ENCODE data around the gene UNC80. TPM values are rescaled to one million over a fixed set of nuclear protein-coding genes. Genes with fewer than 3 reads are reported as not detected.
"Not testable (repeated sequence)": the region's sequence is repeated elsewhere in the genome, so short reads cannot be mapped to it uniquely, and the experiment has no call there.

Gene UNC80
- total RNA-seq, 2 donors from 2014 or later: not detected

DNA sequence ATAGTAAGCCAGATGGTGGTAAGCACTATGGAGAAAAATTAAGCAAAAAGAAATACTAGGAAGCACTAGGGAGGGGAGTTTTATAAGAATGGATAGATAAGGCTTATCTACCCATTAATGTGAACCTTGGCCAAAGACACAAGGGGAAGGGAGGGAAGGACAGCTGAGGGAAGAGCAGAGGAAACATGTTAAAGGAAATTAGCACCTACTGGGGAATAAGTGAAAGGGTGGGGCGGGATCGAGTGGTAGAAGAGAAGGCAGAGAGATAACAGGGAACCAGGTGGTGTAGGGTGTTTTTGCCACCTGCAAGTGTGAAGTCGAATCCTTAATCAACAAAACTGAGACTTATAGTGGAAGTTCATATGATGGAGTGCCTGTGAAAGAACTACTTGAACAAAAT lies 1.7 kb downstream of the UNC80 start:
- H3K27me3 Mint-ChIP-seq (ENCODE audit: low read depth): peaks cover 21% of the 10 kb centered on the region
- no peak overlapping the region for H3K27ac Mint-ChIP-seq
- no peaks in the 10 kb centered on the region for H3K36me3 Mint-ChIP-seq (ENCODE audit: insufficient read depth in 2 of 2)

DNA sequence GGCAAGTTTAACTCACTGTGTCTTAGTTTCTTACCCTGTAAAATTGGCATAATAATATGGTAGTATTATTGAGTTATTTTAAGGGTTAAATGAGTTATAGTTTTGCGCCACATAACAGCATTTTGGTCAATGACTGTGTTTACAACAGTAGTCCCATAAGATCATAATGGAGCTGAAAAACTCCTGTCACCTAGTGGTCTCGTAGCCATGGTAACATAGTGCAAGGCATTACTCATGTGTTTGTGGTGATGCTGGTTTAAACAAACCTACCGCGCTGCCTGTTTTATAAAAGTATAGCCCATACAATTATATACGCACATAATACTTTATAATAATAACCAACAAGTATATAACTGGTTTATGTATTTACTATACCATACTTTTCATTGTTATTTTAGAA lies 15.8 kb downstream of the UNC80 start:
- no peaks in the 10 kb centered on the region for H3K9me3 Mint-ChIP-seq
- H3K4me3 Mint-ChIP-seq: no peak overlapping the region
- DNase-seq: no peak
- H3K27ac Mint-ChIP-seq: no peak overlapping the region
- no peaks in the 10 kb centered on the region for H3K27me3 Mint-ChIP-seq (ENCODE audit: low read depth)
- peaks cover 11% of the 10 kb centered on the region for H3K4me1 Mint-ChIP-seq (ENCODE audit: low read depth)
- no peak for ATAC-seq (replicated peaks in 1 of 2)
- H3K36me3 Mint-ChIP-seq (ENCODE audit: insufficient read depth in 2 of 2): no peaks in the 10 kb centered on the region

More for the DNA sequence above, 1.7 kb downstream of the UNC80 start:
- ATAC-seq (replicated peaks in 1 of 2) (no peak), DNase-seq (no peak)
- H3K4me3 Mint-ChIP-seq: no peak overlapping the region
- H3K4me1 Mint-ChIP-seq (ENCODE audit: low read depth): no peaks in the 10 kb centered on the region
- H3K9me3 Mint-ChIP-seq: no peaks in the 10 kb centered on the region

DNA sequence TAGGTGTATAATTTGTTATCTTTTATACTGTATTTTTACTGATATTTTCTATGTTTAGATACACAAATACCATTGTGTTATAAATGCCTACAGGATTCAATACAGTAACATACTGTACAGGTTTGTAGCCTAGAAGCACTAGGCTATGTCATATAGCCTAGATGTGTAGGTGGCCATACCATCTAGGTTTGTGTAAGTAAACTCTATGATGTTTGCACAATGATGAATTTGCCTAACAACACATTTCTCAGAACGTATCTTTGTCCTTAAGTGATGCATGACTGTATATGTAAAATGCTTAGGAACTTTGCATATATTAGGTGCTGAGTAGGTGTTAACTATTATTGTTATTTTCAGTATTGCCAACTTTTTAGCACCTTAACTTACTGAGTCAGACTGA lies 17.3 kb downstream of the UNC80 start:
- H3K27ac Mint-ChIP-seq: no peak overlapping the region

DNA sequence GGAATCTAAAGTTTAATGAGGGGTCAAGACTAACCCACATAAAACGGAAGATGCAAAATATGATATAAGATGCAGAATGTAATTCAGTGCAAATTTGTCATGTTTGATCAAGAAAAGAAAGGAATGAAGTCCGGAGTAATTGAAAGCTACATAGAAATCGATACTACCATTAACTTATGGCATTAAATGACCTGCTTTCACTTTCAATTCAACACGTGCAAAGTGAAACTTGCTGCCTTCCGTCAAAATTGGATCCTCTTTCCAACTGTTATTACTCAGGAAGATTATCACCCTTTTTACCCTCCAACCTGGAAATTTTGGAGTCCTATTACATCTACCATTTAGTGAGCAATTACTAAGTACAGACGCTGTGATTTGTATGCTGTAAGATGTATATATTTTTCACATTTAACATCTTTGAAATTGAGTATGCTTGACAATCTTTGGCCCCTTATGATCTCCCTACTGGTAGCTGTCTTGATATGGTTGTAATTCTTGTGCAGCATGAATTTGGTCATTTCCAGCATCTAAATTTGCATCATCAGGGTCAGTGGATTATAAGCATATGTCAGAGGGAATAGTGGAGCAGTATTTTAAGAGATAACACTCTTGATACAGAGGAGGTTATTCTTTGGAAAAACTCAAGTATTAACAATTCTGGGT lies 18.6 kb downstream of the UNC80 start:
- ATAC-seq (replicated peaks in 1 of 2): no peak
- Mint-ChIP-seq H3K4me3 (peak overlapping the region; percentile 39 to 78), H3K9me3 (no peaks in the 10 kb centered on the region)

More for the DNA sequence above, 17.3 kb downstream of the UNC80 start:
- peaks cover 11% of the 10 kb centered on the region for H3K4me1 Mint-ChIP-seq (ENCODE audit: low read depth)
- no peaks in the 10 kb centered on the region for H3K36me3 Mint-ChIP-seq (ENCODE audit: insufficient read depth in 2 of 2)
- H3K27me3 Mint-ChIP-seq (ENCODE audit: low read depth): no peaks in the 10 kb centered on the region
- no peak for DNase-seq
- H3K9me3 Mint-ChIP-seq: no peaks in the 10 kb centered on the region
- no peak for ATAC-seq (replicated peaks in 1 of 2)
- H3K4me3 Mint-ChIP-seq: no peak overlapping the region

DNA sequence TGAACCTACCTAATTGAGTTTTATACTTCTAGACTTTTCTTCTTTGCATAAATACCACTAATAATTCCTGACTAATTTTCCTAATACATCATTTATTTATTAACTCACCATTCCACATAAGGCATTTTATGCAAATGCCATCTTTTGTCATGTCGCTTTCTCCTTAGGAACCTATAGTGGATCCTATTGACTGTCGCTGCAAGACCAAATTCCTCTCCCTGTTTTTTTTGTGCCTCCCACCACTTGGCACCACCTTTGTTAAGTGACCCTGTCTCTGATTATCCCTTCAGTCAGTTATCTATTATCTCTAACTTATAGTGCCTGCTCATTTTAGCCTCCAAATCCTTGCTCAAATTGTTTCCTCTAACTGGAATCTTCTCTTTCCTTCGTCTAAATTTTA lies 19.5 kb downstream of the UNC80 start:
- no peaks in the 10 kb centered on the region for H3K9me3 Mint-ChIP-seq
- no peaks in the 10 kb centered on the region for H3K27me3 Mint-ChIP-seq (ENCODE audit: low read depth)
- no peaks in the 10 kb centered on the region for H3K36me3 Mint-ChIP-seq (ENCODE audit: insufficient read depth in 2 of 2)
- no peak for ATAC-seq (replicated peaks in 1 of 2)
- no peak for DNase-seq
- H3K4me3 Mint-ChIP-seq: no peak overlapping the region
- H3K27ac Mint-ChIP-seq: no peak overlapping the region
- peaks cover 11% of the 10 kb centered on the region for H3K4me1 Mint-ChIP-seq (ENCODE audit: low read depth)

More for the DNA sequence above, 18.6 kb downstream of the UNC80 start:
- H3K27ac Mint-ChIP-seq: peak overlapping the region; percentile 83
- no peak for DNase-seq
- H3K27me3 Mint-ChIP-seq (ENCODE audit: low read depth): no peaks in the 10 kb centered on the region
- H3K4me1 Mint-ChIP-seq (ENCODE audit: low read depth): peaks cover 11% of the 10 kb centered on the region
- H3K36me3 Mint-ChIP-seq (ENCODE audit: insufficient read depth in 2 of 2): no peaks in the 10 kb centered on the region

DNA sequence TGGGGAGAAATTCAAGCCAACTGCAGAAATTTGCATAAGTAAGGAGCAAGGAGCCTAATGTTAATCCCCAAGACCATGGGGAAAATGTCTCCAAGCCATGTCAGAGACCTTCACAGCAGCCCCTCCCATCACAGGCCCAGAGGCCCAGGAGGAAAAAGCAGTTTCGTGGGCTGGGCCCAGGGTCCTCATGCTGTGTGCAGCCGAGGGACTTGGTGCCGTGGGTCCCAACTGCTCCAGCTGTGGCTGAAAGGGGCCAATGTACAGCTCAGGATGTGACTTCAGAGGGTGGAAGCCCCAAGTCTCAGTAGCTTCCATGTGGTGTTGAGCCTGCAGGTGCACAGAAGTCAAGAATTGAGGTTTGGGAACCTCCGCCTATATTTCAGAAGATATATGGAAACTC lies 23.8 kb downstream of the UNC80 start:
- not testable (repeated sequence) for H3K4me3 Mint-ChIP-seq; H3K27ac Mint-ChIP-seq; ATAC-seq (replicated peaks in 1 of 2); H3K4me1 Mint-ChIP-seq (ENCODE audit: low read depth); H3K36me3 Mint-ChIP-seq (ENCODE audit: insufficient read depth in 2 of 2); DNase-seq; H3K27me3 Mint-ChIP-seq (ENCODE audit: low read depth); H3K9me3 Mint-ChIP-seq

DNA sequence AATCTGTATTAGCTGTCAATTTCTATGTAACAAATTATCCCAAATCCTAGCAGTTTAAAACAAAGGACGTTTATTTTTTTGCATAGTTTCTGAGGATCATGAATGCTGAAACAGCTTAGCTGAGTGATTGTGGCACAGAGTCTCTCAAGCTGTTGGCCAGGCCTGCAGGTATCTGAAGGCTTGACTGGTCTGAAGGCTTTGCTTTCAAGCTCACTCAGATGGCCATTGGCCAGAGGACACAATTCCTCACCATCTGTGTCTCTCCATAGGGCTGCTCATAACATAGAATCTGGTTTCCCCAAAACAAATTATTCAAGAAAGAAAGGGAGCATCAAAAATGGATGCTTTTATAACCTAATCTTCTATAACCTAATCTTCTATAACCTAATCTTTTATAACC lies 33.7 kb downstream of the UNC80 start:
- no peaks in the 10 kb centered on the region for H3K36me3 Mint-ChIP-seq (ENCODE audit: insufficient read depth in 2 of 2)
- no peaks in the 10 kb centered on the region for H3K27me3 Mint-ChIP-seq (ENCODE audit: low read depth)
- H3K4me3 Mint-ChIP-seq: no peak overlapping the region
- DNase-seq (no peak), ATAC-seq (replicated peaks in 1 of 2) (no peak)
- no peak overlapping the region for H3K27ac Mint-ChIP-seq
- peaks cover 2% of the 10 kb centered on the region in 2 donors for H3K9me3 Mint-ChIP-seq
- H3K4me1 Mint-ChIP-seq (ENCODE audit: low read depth): no peaks in the 10 kb centered on the region

DNA sequence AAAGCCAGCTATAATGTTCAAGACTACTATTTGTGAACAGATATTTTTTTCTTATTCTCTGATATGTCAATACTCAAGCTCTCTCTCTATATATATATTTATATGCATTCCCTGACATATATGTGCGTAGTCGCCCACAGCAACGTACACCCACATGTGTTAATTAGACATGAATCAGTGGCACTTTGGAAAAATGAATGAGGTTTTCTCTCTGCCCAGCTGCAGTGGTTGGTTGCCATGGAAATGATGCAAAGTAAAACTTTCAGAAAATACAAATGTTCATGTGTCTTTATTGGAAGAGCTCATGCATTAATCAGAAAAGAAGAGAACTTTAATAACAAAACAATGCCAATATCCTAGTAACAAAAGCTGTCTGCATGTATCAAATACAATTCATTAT lies 34.7 kb downstream of the UNC80 start:
- no peak for DNase-seq
- Mint-ChIP-seq H3K27me3 (ENCODE audit: low read depth) (no peaks in the 10 kb centered on the region), H3K9me3 (no peaks in the 10 kb centered on the region), H3K4me3 (no peak overlapping the region), H3K27ac (no peak overlapping the region), H3K36me3 (ENCODE audit: insufficient read depth in 2 of 2) (no peaks in the 10 kb centered on the region), H3K4me1 (ENCODE audit: low read depth) (no peaks in the 10 kb centered on the region)
- ATAC-seq (replicated peaks in 1 of 2): no peak

DNA sequence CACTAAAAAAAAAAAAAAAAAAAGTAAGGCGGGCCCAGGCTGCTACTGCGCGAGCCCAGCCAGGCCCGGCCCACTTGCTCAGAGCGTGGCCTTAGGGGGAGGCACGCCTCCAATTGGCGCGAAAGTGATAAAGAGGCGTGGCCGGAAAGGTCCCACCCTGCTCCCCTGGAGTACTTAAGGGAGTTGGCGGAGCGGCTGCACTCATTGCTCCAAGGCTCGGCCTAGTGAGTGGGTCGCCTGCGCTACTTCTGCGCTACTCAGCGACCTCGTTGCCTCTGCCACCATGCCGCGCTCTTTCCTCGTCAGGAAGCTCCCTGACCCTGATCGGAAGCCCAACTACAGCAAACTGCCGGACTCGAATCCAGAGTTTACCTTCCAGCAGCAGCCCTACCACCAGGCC lies 36.9 kb downstream of the UNC80 start:
- no peak for ATAC-seq (replicated peaks in 1 of 2)
- no peaks in the 10 kb centered on the region for H3K9me3 Mint-ChIP-seq
- H3K4me1 Mint-ChIP-seq (ENCODE audit: low read depth): no peaks in the 10 kb centered on the region
- no peaks in the 10 kb centered on the region for H3K36me3 Mint-ChIP-seq (ENCODE audit: insufficient read depth in 2 of 2)
- DNase-seq: no peak
- no peak overlapping the region for H3K4me3 Mint-ChIP-seq
- H3K27me3 Mint-ChIP-seq (ENCODE audit: low read depth): no peaks in the 10 kb centered on the region
- H3K27ac Mint-ChIP-seq: no peak overlapping the region

DNA sequence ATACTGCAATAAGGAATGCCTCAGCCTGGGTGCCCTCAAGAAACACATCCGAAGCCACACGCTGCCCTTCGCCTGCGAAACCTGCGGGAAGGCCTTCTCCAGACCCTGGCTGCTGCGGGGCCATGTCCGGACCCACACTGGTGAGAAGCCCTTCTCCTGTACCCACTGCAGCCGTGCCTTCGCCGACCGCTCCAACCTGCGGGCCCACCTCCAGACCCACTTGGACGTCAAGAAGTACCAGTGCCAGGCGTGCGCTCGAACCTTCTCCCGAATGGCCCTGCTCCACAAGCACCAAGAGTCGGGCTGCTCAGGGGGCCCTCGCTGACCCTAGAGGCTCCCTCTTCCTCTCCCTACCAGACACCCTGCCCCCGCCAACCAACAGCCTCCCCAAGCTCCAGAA lies 37.6 kb downstream of the UNC80 start:
- no peak for DNase-seq
- Mint-ChIP-seq H3K4me1 (ENCODE audit: low read depth) (no peaks in the 10 kb centered on the region), H3K27ac (no peak overlapping the region), H3K4me3 (no peak overlapping the region), H3K9me3 (no peaks in the 10 kb centered on the region), H3K36me3 (ENCODE audit: insufficient read depth in 2 of 2) (no peaks in the 10 kb centered on the region), H3K27me3 (ENCODE audit: low read depth) (no peaks in the 10 kb centered on the region)
- ATAC-seq (replicated peaks in 1 of 2): no peak

DNA sequence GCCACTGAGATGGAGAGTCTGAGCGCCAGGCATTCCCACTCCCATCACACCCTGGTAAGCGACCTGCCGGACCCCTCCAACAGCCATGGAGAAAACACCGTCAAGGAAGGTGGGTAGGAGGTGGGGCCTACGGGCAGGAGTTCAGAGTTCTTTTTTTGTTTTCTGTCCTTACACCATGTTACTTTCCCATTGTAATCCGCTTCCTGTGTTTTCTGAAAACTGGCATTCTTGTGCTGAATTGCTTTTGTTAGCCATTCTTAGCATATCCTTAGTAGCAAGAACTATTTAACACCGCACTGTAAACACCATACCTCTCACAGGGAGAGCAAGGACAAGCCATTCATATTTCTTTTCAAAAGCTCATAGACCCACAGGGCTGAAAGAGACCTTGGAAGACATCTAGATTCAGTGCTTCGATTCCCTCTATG lies 46.2 kb downstream of the UNC80 start:
- Mint-ChIP-seq H3K27me3 (ENCODE audit: low read depth) (no peaks in the 10 kb centered on the region), H3K4me1 (ENCODE audit: low read depth) (no peaks in the 10 kb centered on the region), H3K36me3 (ENCODE audit: insufficient read depth in 2 of 2) (no peaks in the 10 kb centered on the region), H3K27ac (no peak overlapping the region), H3K4me3 (no peak overlapping the region), H3K9me3 (peaks cover 0 to 3% of the 10 kb centered on the region in 2 donors)
- DNase-seq (no peak), ATAC-seq (replicated peaks in 1 of 2) (no peak)

DNA sequence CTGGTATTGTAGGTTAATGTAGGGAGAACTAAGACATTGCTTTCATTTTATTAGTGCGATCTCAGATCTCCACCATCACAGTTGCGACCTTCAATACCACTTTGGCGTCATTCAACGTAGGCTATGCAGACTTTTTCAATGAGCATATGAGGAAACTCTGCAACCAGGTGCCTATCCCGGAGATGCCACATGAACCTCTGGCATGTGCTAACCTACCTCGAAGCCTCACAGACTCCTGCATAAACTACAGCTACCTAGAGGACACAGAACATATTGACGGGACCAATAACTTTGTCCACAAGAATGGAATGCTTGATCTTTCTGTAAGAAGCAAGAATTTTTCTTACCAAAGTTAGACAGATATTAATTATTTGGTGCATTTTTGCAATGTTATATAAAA lies 47.3 kb downstream of the UNC80 start:
- Mint-ChIP-seq H3K27me3 (ENCODE audit: low read depth) (no peaks in the 10 kb centered on the region), H3K36me3 (ENCODE audit: insufficient read depth in 2 of 2) (no peaks in the 10 kb centered on the region), H3K27ac (no peak overlapping the region), H3K4me3 (no peak overlapping the region), H3K9me3 (peaks cover 0 to 3% of the 10 kb centered on the region in 2 donors), H3K4me1 (ENCODE audit: low read depth) (no peaks in the 10 kb centered on the region)
- DNase-seq (no peak), ATAC-seq (replicated peaks in 1 of 2) (no peak)

DNA sequence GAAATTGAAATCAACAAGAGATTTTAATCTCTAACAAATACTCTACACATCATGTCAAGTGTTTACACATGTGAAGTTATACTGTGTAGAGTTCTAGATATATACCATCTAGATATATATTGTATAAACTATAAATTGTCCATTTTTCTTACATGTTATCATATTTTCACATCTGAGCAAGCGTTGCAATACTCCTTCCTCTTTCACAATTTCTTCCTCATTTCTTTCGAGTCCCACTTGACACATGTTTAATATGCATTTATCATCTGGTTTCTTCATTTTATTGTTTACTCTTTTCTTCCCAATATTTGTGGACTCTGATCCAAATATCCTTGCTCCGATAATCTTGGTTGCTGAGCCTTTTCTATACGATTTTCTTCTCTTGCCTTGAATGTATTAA lies 50.2 kb downstream of the UNC80 start:
- no peak overlapping the region for H3K27ac Mint-ChIP-seq
- peaks cover 0 to 3% of the 10 kb centered on the region in 2 donors for H3K9me3 Mint-ChIP-seq

DNA sequence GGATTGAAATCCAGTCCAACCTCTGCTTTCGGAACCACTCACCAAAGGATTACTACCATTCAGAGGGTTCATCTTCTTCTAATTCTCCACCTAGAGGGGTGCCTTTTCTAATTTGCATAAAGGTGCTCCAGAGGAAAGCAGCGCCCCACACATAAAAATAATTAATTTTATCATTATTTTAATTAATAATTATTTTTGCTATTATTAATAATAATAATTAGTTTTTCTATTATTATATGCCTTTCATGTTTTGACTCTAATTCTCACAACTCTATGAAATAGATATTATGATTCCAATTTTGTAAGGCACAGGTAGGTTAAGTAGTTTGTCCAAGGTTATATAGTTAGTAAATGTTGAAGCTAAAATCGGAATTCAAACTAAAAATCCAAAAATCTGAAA lies 51.9 kb downstream of the UNC80 start:
- peaks cover 0 to 3% of the 10 kb centered on the region in 2 donors for H3K9me3 Mint-ChIP-seq
- no peaks in the 10 kb centered on the region for H3K27me3 Mint-ChIP-seq (ENCODE audit: low read depth)
- ATAC-seq (replicated peaks in 1 of 2): no peak
- no peak for DNase-seq
- H3K4me1 Mint-ChIP-seq (ENCODE audit: low read depth): no peaks in the 10 kb centered on the region
- no peaks in the 10 kb centered on the region for H3K36me3 Mint-ChIP-seq (ENCODE audit: insufficient read depth in 2 of 2)
- H3K4me3 Mint-ChIP-seq: no peak overlapping the region
- no peak overlapping the region for H3K27ac Mint-ChIP-seq

More for the DNA sequence above, 50.2 kb downstream of the UNC80 start:
- H3K4me1 Mint-ChIP-seq (ENCODE audit: low read depth): no peaks in the 10 kb centered on the region
- no peak overlapping the region for H3K4me3 Mint-ChIP-seq
- H3K36me3 Mint-ChIP-seq (ENCODE audit: insufficient read depth in 2 of 2): no peaks in the 10 kb centered on the region
- ATAC-seq (replicated peaks in 1 of 2): no peak
- DNase-seq: no peak
- no peaks in the 10 kb centered on the region for H3K27me3 Mint-ChIP-seq (ENCODE audit: low read depth)

All from activated T-cell treated with anti-CD3 and anti-CD28 coated beads, Interleukin-2, amount 50 U/mL, for 72 hours (primary cell).